Neutrophil (primary cell): ENCODE measurements around the gene HPCAL4.
A peak's percentile ranks its signal among the peaks of the same experiment; 100 is the strongest.

Experiments
- H3K27ac ChIP-seq: fragments of 200-600 bp; sonication (generic); 2 replicates; pipeline ENCODE4 v1.5.1; 2016; ENCODE audit warnings: mild to moderate bottlenecking, moderate library complexity
- H3K27me3 ChIP-seq: fragments of 200-600 bp; sonication (generic); 2 replicates; pipeline ENCODE4 v1.6.0; 2016; ENCODE audit warnings: mild to moderate bottlenecking
- H3K36me3 ChIP-seq: fragments of 200-600 bp; sonication (generic); 2 replicates; pipeline ENCODE4 v1.5.1; 2017
- H3K4me1 ChIP-seq, 2 experiments: fragments of 200-600 bp in 1 of 2; sonication (generic) in 1 of 2; 1 replicate in 1 of 2; 2 replicates in 1 of 2; pipeline versions ENCODE4 v1.5.1 to v1.6.1; 2013 to 2016; ENCODE audit warnings: low read depth in 1 of 2, low read length in 1 of 2, mild to moderate bottlenecking in 1 of 2, moderate library complexity in 1 of 2; ENCODE audit not compliant: control insufficient read depth in 1 of 2, insufficient read depth in 1 of 2
- H3K4me3 ChIP-seq, 2 experiments: fragments of 200-600 bp in 1 of 2; sonication (generic) in 1 of 2; 1 replicate in 1 of 2; 2 replicates in 1 of 2; pipeline ENCODE4 v1.5.1; 2013 to 2016; ENCODE audit warnings: low read depth in 1 of 2, low read length in 1 of 2, mild to moderate bottlenecking in 1 of 2, moderate library complexity in 1 of 2
- H3K9me3 ChIP-seq: fragments of 200-600 bp; sonication (generic); 2 replicates; pipeline ENCODE4 v1.5.1; 2016
- TF ChIP-seq, protein P1 (sequence below): fragments of 200-600 bp; sonication (generic); IDR thresholded peaks from 2 replicates; pipeline ENCODE4 v1.5.1; 2016; ENCODE audit warnings: antibody characterized with exemption

HPCAL4 gene

DNA sequence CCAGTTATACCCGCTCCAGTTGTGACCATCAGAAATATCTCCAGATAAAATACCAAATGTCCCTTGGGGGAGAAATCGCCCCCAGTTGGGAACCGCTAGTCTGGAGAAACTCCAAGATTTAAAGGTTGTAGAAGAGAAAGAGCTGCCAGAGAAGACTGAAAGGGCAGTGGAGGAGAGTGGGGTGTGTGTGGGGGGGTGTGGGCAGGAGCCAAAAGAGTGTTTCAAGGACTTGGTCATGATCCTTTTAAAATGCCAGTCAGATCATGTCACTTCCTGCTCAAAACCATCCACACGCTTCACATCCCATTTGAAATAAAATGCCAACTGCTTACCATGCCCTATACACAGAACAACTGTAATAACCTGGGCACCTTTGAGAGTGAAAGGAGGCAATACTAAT, 48.4 kb downstream of the HPCAL4 start:
- Histone ChIP-seq H3K4me1 (peaks cover 2 to 11% of the 10 kb centered on the region in 2 experiments), H3K36me3 (no peaks in the 10 kb centered on the region), H3K9me3 (no peaks in the 10 kb centered on the region), H3K27me3 (peaks cover 39% of the 10 kb centered on the region), H3K27ac (no peak overlapping the region), H3K4me3 (no peak overlapping the region)
- TF ChIP-seq, protein P1, sequence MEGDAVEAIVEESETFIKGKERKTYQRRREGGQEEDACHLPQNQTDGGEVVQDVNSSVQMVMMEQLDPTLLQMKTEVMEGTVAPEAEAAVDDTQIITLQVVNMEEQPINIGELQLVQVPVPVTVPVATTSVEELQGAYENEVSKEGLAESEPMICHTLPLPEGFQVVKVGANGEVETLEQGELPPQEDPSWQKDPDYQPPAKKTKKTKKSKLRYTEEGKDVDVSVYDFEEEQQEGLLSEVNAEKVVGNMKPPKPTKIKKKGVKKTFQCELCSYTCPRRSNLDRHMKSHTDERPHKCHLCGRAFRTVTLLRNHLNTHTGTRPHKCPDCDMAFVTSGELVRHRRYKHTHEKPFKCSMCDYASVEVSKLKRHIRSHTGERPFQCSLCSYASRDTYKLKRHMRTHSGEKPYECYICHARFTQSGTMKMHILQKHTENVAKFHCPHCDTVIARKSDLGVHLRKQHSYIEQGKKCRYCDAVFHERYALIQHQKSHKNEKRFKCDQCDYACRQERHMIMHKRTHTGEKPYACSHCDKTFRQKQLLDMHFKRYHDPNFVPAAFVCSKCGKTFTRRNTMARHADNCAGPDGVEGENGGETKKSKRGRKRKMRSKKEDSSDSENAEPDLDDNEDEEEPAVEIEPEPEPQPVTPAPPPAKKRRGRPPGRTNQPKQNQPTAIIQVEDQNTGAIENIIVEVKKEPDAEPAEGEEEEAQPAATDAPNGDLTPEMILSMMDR, result no peak

DNA sequence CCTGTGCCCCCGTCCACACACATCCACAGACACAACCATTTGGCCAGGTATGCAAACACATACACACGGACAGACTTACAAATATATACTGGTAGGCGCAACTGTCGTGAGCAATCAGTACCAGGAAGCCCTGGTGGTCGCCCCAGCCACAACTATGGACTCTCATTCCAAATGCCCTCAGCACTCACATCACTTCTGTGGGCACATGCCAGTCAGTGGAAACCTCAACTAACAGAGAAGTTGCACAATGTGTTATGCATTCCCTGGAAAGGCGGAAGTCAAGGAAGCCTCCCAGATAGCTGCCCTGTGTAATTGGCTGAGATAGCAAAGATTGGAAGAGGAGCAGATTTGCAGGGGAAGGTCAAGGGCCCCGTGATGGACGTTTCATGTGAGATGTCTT, 50.4 kb downstream of the HPCAL4 start:
- Histone ChIP-seq H3K4me3 (no peak overlapping the region), H3K27me3 (peaks cover 55% of the 10 kb centered on the region), H3K36me3 (no peaks in the 10 kb centered on the region), H3K4me1 (peaks cover 2 to 11% of the 10 kb centered on the region in 2 experiments), H3K27ac (no peak overlapping the region), H3K9me3 (no peaks in the 10 kb centered on the region)
- TF ChIP-seq, protein P1, result no peak

DNA sequence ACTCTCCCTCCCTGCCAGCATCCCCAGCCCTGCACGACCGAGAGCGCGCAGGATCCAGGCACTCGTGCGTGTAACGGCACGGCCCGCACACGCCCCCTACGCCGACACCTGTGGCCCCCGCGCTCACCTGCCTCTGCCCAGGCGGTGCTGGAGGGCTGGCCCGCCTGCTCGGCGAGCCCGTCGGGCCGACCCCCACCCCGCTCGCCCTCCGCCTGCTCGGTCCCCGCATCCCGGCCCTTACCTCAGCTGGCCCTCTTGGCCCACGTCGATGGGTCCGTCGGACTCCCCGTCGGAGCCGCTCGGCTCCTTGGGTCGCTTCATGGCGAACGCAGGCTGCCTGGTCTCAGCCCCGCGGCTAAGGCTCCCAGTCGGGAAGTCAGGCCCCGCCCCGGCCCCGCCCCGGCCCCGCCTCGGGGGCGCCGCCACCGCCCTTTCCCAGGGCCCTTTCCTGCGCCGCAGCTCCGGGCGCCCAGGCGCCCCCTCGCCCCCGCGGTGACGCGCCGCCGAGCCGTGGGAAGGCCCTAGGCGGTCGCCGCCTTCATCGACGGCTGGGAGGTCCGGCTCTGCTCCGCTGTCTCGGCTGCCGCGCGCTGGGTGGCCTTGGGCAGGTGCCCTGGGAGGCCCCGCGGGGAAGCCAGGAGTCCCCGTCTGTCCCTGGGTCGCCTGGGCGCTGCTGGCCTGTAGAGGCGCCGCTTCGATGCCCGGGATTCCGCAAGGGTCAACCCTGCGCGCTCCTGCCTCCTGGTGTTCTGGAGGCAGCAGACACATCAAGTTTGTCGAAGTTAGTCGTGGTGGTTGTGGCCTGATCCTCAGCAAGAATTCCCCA, 51.7 kb downstream of the HPCAL4 start, which contains the start of gene HEYL:
TSS of gene HEYL (minus strand) at position 339 of the 826 bp plus-strand sequence. CDS start at position 321, 18 bp downstream.
- Histone ChIP-seq H3K4me1 (peaks cover 2 to 11% of the 10 kb centered on the region in 2 experiments), H3K36me3 (no peaks in the 10 kb centered on the region), H3K4me3 (peak within 1 kb of the TSS in 1 of 2 experiments; percentile 49), H3K9me3 (no peaks in the 10 kb centered on the region), H3K27me3 (peaks cover 55% of the 10 kb centered on the region), H3K27ac (no peak within 1 kb of the TSS)
- TF ChIP-seq, protein P1, result no peak

DNA sequence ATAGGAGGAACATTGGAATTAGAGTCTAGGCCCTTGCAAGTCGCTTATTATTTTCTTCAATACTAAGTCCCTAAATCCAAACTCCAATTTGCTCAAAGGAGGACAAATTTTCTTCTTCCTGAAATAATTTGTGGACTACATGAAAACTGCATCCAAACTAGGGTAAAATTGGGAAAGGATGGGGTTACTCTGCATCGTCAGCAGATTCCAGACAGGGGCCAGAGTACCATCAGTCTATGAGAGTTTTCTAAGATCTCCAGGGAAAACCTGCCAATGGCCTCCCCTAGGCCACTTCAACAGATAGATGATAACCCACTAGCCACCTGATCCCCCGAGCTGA, 52.3 kb downstream of the HPCAL4 start:
- Histone ChIP-seq H3K9me3 (no peaks in the 10 kb centered on the region), H3K27me3 (peaks cover 55% of the 10 kb centered on the region), H3K4me1 (peaks cover 2 to 11% of the 10 kb centered on the region in 2 experiments), H3K36me3 (no peaks in the 10 kb centered on the region), H3K4me3 (no peak overlapping the region), H3K27ac (no peak overlapping the region)
- TF ChIP-seq, protein P1, result no peak

DNA sequence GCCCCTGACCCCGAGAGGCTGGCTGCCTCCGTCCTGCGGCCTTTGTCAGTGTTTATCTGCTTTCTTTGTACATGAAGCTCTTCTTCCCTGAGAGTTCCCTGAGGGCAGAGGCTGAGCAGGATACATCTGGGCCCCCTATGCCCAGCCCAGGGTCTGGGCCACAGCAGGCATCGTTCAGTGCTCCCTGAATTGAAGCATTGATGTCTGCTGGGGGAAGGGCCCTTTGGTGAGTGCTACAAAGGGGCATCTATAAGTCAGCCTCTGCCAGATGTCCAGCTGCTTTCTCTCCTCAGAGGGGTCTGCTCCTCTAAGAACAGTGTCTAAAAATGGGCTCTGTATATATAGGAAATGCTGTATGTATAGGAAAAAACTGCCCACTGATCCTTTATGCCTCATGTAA, 53.9 kb downstream of the HPCAL4 start:
- H3K36me3 ChIP-seq, result no peaks in the 10 kb centered on the region
- H3K27ac ChIP-seq, result no peak overlapping the region
- H3K4me3 ChIP-seq, result no peak overlapping the region
- H3K9me3 ChIP-seq, result no peaks in the 10 kb centered on the region
- TF ChIP-seq, protein P1, result no peak
- peaks cover 2 to 11% of the 10 kb centered on the region in 2 experiments for H3K4me1 ChIP-seq
- peaks cover 58% of the 10 kb centered on the region for H3K27me3 ChIP-seq
